ENCODE data around the gene EVI2B.
"Not testable (repeated sequence)": the region's sequence is repeated elsewhere in the genome, so short reads cannot be mapped to it uniquely, and the experiment has no call there.

The EVI2B gene

GRCh38 chr17:31294820-31295488 lies 18.9 kb downstream of the EVI2B start:
- no peak for DNase-seq (ENCODE audit: extremely low read depth, low read depth)
- no peak for TF ChIP-seq CTCF (IDR thresholded peaks at IDR 0.05; ENCODE audit: low read depth, low read length)

GRCh38 chr17:31294231-31294630 lies 19.6 kb downstream of the EVI2B start:
- no peak for DNase-seq (ENCODE audit: extremely low read depth, low read depth)
- no peak for TF ChIP-seq CTCF (IDR thresholded peaks at IDR 0.05; ENCODE audit: low read depth, low read length)

- no peak for DNase-seq (ENCODE audit: extremely low read depth, low read depth)
- TF ChIP-seq CTCF (IDR thresholded peaks at IDR 0.05; ENCODE audit: low read depth, low read length), result no peak
Observed at GRCh38 chr17:31293581-31293980, 20.3 kb downstream of the EVI2B start.

GRCh38 chr17:31291820-31292219 lies 22.0 kb downstream of the EVI2B start:
- TF ChIP-seq CTCF (IDR thresholded peaks at IDR 0.05; ENCODE audit: low read depth, low read length), result no peak

GRCh38 chr17:31289790-31290189 lies 24.1 kb downstream of the EVI2B start:
- TF ChIP-seq CTCF (IDR thresholded peaks at IDR 0.05; ENCODE audit: low read depth, low read length), result no peak
- DNase-seq (ENCODE audit: extremely low read depth, low read depth), result no peak

More at GRCh38 chr17:31291820-31292219, 22.0 kb downstream of the EVI2B start:
- no peak for DNase-seq (ENCODE audit: extremely low read depth, low read depth)

- not testable (repeated sequence) for DNase-seq (ENCODE audit: extremely low read depth, low read depth)
Observed at GRCh38 chr17:31287932-31288331, 25.9 kb downstream of the EVI2B start.

- no peak for TF ChIP-seq CTCF (IDR thresholded peaks at IDR 0.05; ENCODE audit: low read depth, low read length)
- no peak for DNase-seq (ENCODE audit: extremely low read depth, low read depth)
Observed at GRCh38 chr17:31286587-31286986, 27.3 kb downstream of the EVI2B start.

GRCh38 chr17:31283841-31284240 lies 30.0 kb downstream of the EVI2B start:
- no peak for DNase-seq (ENCODE audit: extremely low read depth, low read depth)
- no peak for TF ChIP-seq CTCF (IDR thresholded peaks at IDR 0.05; ENCODE audit: low read depth, low read length)

Measured in AG09319 (cell line).